AG09319 (cell line): ENCODE measurements around the gene CNOT3.

Experiments used
- DNase-seq: peaks from one replicate; pipeline ENCODE4 v3.0.0-alpha.2; 2010; ENCODE audit warnings: low read depth; ENCODE audit errors: extremely low read depth
- CTCF ChIP-seq: IDR thresholded peaks from 2 replicates; pipeline ENCODE4 v1.5.1; 2011; ENCODE audit warnings: low read depth, mild to moderate bottlenecking, inconsistent platforms, low read length, moderate library complexity

The CNOT3 gene

GRCh38 chr19:54127688-54128440 is 9.7 kb upstream of the CNOT3 start:
- no peak for DNase-seq
- no peak for TF ChIP-seq CTCF

DNA sequence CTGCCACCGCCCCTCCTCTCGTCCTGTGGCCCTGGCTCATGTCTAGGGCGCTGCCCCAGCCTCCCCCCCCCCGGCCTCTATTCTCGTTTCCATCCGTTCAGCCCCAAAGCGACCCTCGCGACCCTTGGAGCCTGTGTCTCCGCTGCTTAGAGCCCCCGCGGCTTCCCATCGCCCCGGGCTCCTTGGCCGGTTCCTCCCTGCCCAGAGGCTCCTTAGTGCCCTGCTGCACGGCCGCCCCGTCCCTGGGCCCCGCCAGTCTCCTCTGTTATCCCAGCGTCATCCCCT is 9.2 kb upstream of the CNOT3 start:
- no peak for DNase-seq
- no peak for TF ChIP-seq CTCF

- DNase-seq, result no peak
- no peak for TF ChIP-seq CTCF
These were observed 8.6 kb upstream of the CNOT3 start for GRCh38 chr19:54128796-54129616.

DNA sequence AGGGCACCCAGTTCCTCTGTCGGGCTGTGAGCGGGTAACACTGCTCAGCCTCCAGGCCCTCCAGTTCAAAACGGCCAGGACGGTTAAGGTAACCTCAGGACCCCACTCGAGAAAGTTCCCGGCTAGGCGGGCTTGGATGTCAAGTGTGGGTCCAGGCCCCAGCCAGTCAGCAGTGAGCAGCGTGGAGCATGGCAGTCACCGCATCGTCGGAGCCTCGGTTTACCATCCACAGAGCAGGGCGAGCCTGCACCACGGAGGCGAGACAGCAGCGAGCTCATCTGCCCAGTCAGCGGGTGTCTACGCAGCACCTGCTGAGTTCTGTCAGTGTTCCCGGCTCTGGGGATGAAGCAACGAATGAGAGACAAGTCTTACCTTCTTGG is 8.0 kb upstream of the CNOT3 start:
- TF ChIP-seq CTCF, result no peak
- no peak for DNase-seq

DNA sequence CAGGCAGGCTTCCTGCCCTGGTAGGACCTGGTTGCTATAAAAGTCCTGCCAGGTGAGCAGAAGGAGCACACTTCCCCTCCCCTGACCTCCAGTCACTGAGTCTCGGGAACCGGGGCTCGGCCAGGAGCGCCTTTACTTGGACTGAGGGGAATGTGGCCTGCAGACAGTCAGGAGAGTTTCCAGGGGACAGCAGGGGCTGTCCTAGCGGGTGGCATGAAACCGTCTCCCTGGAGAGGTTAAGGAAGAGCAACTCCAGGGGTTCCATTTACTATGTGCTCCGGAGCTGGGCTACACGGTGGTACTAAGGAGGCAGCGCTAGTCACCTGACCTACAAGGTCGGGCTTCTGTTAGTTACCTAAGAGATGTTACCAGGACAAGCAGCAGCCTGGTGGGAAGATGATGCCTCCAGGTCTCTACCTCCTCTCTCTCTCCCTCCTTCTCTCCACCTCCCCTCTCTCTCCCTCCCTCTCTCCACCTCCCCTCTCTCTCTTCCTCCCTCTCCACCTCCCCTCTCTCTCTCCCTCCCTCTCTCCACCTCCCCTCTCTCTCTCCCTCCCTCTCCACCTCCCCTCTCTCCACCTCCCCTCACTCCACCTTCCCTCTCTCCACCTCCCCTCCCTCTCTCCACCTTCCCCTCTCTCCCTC is 4.1 kb upstream of the CNOT3 start:
- TF ChIP-seq CTCF, result no peak
- peak; percentile 8 for DNase-seq

- no peak for TF ChIP-seq CTCF
- no peak for DNase-seq
These were observed 3.5 kb upstream of the CNOT3 start for GRCh38 chr19:54133957-54134590.
